Effector CD8-positive, alpha-beta T cell (primary cell): Measurements from ENCODE around the gene C6.
"Not testable (repeated sequence)": the region's sequence is repeated elsewhere in the genome, so short reads cannot be mapped to it uniquely, and the experiment has no call there.

Source experiments
- DNase-seq: peaks from one replicate; lab custom pipeline; 2025; lab: John Stamatoyannopoulos, UW
- total RNA-seq, 4 experiments: gene quantifications; one replicate each; lab custom pipeline; 2026; lab: John Stamatoyannopoulos, UW

The C6 gene
- 0 reads per million in 4 experiments for total RNA-seq

DNA sequence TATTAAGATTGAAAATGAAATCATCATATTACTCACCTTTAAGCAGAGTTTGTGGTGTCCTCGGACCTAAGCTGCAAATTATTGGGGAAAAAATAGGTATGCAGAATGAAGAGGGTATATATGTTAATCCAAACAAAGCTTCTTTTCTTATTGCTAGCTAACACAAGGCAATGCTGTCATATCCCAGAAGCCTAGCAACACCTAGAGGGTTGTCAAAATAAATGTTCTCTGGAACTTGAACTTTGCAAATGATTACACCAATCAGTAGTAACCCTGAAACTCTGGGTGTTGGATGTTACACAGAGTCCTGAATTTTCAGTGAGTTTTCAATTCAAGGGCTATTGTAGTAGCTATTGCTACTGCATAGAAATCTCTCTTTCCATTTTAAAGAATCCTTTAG is at the start of gene C6:
Gene C6 (minus strand): TSS at position 193 of the 400 bp plus-strand sequence. CDS start 10,302 bp downstream, outside the sequence.
- no peak for DNase-seq

- no peak for DNase-seq
These were observed 43.1 kb upstream of the C6 start for GRCh38 chr5:41256400-41256799.

GRCh38 chr5:41253109-41253508 is 39.8 kb upstream of the C6 start:
- DNase-seq: no peak

DNA sequence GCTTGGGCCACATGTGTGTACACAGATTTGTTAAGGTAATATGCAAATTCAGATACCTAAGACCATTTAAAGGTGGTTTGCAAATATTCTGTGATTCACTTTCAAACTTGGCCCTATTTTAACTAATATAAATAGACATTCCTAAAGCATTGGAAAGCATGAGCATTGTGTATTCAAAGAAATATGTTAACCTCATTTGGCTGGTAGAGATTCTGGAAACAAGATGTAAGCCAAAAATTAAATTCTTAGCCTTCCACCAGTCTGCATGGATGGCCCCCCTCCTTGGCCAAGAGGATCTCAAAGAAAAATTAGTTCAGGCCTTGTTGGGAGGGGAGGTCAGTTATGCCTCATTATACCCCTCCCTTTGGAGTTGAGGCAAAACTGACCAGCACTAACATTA is 38.7 kb upstream of the C6 start:
- no peak for DNase-seq

DNA sequence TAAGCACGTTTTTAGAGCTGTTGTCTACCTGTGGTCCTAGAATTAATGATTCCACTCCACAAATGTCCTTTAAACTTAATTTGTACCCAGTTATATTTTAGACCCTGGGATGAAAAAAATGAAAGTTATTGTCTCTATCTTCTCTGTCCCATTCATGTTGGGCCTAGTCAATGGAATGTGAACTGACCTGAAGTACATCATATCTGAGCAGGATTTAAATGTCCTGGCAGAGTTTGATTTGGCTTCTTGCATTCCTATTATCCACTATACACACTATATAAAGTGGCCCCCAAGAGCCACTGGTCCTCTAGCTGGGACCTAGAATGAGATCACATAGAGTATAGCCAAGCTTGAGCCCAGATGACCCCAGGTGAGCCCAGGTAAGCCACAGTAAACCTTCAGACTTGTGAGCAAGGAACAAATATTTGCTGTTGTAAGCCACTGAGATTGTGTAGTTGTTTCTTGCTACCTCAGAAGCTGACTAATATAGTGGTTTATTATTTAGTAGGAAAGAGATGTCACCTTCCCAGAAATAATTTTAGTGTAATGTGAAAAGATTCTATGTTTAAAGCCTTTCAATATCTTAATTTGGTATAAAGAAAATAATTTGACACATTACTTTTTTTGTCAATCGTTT is 37.1 kb upstream of the C6 start:
- no peak for DNase-seq

DNA sequence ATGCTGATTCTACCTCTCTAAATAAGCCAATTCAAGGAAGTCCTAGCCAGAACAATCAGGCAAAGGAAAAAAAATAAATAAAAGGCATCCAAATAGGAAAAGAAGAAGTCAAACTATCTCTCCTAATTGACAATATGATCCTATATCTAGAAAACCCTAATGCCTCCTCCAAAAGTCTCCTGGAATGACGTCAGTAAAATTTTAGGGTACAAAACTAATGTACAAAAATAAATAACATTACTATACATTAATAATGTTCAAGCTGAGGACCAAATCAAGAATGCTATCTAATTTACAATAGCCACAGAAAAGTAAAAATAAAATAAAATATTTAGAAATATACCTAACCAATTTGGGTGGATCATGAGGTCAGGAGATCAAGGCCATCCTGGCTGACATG is 33.8 kb upstream of the C6 start:
- DNase-seq: no peak

- no peak for DNase-seq
These were observed 33.0 kb upstream of the C6 start for GRCh38 chr5:41246376-41246775.

GRCh38 chr5:41243558-41243957 is 30.2 kb upstream of the C6 start:
- no peak for DNase-seq

DNA sequence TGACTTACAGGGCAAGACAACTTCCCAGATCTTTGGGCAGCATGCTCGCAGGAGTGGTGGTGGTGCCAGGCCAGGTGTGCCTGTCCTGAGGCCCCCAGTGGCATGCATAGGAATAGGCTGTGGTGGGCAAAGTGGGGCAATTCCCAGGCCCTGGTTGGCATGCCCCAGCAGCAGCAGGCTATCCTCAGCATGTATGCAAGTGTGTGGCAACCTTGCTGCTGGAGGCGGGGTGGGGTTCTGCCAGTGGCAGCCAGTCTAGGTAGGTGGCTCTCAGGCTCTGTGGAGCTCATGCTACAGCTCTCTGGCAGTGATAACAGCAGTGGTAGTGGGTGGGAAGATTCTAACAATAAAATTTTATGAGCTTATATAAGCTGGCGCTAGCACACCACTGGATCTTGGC is 27.7 kb upstream of the C6 start:
- DNase-seq: no peak

DNA sequence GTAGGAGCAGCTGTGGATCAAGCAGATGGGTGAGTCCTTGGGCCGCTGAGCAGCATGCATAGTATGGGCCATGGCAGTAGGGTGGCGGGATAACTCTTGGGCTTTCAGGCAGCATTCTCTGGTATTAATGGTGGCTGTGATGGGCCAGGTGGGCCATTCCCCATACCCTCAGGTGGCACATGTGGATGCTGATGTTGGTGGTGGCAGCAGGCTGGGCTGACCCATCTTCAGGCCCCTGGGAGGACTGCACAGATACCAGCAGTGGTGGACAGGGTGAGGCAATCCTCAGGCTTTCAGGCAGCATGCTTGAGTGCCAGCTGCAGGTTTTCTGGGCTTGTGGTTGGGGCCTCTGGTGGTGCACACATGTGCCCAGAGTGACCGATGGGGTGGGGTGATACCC is 27.1 kb upstream of the C6 start:
- DNase-seq: no peak

DNA sequence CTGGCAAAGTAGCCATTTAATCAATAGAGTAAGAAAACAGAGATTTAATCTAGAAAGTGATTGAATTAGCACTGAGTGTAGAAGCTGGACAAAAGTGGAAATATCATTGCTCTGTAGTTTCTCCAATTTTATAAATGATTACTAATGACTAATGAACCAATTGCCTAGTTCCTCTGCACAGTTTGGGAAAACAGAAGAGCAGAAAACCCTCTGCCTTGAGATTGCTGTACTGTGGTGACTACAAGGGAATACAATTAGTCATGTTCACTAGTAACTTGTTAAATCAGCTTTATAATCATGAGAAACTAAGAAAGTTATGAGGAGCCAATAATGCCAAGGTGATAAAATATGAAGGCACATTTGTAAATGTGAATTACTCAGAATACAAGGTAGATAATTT is 21.1 kb upstream of the C6 start:
- no peak for DNase-seq

GRCh38 chr5:41232797-41233196 is 19.5 kb upstream of the C6 start:
- DNase-seq: no peak

GRCh38 chr5:41230276-41230675 is 16.9 kb upstream of the C6 start:
- DNase-seq: not testable (repeated sequence)

GRCh38 chr5:41223962-41224361 is 10.6 kb upstream of the C6 start:
- DNase-seq: no peak

DNA sequence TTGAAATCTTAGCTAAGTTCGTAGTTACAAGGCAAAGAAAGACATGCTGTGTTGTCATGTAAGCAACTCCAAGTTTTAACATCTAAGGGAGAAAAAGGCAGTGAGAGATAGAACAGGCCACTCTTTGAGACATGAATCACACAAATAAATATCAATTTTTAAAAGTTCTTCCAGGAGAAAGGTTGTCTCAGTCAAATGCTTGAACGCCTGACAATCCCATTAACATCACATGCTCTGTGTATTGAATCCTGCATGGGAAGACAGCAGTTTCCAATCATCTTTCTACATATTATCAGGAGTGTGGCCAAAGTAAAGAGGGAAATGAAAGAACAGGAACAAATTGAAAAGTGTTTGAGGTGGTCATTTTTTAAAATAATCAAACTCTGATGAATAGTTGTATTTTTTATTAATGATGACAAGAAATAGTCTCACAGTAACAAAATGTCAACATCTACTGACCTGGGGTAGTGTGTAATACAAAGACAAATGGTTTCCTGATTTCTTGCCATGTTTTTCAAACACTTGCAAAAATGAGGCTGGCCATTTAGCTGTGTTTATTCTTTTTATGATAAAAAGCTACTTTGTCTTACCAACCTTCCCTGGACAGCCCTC is 6.4 kb upstream of the C6 start:
- no peak for DNase-seq

GRCh38 chr5:41218929-41219657 is 5.8 kb upstream of the C6 start:
- DNase-seq: no peak

DNA sequence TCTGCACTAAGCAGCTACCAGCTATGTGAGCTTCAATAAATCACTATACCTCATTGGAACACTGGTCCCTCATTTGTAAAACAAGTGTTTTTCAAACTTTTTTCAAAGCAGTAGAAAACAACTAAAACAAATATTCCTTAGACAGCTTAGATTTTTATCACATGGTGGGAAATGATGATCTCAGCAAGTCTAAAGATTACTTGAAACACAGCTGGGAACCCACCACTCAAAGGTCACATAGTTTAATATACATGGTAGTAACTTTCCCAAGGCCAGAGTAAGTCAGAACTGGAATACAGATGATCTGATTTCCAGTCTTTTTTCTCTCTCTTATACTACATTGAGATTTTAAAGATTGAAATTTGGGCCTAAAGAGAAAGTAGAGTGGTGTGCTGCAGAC is 850 bp upstream of the C6 start:
- DNase-seq: no peak

GRCh38 chr5:41212935-41213334 is 397 bp downstream of the C6 start:
- no peak for DNase-seq

- DNase-seq: no peak
These were observed 1.9 kb downstream of the C6 start for GRCh38 chr5:41211417-41211816.

DNA sequence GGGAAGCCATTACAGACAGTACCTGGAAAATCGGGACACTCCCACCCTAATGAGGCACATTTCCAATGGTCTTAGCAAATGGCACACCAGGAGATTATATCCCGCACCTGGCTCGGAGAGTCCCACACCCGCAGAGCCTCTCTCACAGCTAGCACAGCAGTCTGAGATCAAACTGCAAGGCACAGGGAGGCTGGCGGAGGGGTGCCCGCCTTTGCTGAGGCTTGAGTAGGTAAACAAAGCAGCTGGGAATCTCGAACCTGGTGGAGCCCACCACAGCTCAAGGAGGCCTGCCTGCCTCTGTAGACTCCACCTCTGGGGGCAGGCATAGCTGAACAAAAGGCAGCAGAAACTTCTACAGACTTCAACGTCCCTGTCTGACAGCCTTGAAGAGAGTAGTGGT is 7.9 kb downstream of the C6 start:
- not testable (repeated sequence) for DNase-seq

- no peak for DNase-seq
These were observed 10.3 kb downstream of the C6 start for GRCh38 chr5:41203033-41203432.

DNA sequence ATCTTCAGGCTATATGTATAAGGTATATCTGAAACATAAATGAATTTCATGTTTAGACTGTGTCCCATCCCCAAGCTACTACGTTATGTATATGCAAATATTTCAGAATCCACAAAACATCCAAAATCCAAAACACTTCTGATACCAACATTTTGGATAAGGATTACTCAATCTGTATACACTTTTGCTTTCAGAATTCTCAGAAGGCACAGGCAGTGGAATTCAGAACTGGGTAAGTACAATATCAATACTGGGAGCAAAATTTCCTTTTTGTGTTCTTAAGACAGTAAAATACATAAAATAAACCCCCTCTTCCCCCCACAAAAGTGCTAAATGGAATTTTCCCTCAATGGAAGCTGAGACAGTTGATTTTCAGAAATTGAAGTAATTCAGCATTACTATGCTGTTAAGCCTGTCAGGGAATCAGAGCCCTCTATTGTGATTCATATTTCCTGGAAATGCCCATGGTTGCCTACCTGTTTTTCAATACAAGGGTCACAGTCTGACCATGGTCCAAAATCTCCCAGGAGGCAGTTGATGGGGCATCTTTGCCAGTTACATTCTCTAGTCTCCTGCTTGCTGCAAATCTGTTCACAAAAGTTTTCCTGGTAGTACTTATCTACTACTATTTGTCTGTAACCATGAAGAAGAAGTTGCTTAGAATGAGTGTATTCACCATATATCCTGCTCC is 12.1 kb downstream of the C6 start:
- no peak for DNase-seq

DNA sequence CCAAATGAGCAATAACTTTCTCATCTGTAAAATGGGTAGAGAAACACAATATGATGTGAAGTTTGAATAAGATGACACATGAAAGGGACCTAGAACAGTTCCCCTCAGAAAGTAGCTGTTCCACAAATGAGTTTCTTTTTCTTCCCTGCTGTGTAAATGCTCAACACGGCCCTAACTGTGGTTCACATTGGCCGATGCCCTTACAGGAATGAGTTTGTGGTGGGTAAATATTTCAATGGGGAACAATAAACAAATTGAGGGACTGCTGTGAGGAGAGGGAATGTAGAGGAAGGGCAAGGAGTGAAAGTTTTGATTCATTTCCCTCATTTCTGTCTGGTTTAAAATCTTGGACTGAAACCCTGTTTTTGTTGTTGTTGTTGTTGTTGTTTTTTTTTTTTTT is 12.8 kb downstream of the C6 start:
- no peak for DNase-seq
